Activated naive CD4-positive, alpha-beta T cell (primary cell): ENCODE measurements around the gene HYAL2.

Experiments
- DNase-seq, 4 experiments: peaks; one replicate each; lab custom pipeline; 2025; lab: John Stamatoyannopoulos, UW

Gene HYAL2

GRCh38 chr3:50271314-50271936 lies 51.1 kb downstream of the HYAL2 start:
- no peak for DNase-seq

GRCh38 chr3:50270422-50271224 lies 51.9 kb downstream of the HYAL2 start:
- DNase-seq, result no peak

- DNase-seq, result no peak
Observed at GRCh38 chr3:50269977-50270413, 52.5 kb downstream of the HYAL2 start.

DNA sequence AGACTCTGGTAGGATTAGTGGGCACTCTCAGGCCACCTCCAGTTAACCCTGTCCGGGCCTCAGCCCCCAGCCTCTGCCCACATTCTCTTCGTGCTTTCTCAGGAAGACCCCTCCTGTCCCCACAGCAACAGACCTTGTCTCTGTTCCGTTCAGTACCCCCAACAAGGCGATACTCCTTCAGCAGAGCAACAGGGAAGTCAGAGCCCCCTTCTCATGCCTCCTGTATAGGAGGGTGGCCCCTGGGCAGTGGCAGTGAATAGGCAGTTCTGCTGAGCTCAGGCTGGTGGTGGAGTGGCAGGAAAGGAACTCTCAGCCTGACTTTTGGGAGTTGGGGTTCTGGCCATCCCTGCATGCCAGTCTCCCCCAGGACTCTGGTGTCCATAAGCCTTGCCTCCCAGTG lies 53.1 kb downstream of the HYAL2 start:
- DNase-seq, result no peak

- DNase-seq, result no peak
Observed at GRCh38 chr3:50268703-50269451, 53.7 kb downstream of the HYAL2 start, which contains the start of gene SEMA3B. Gene SEMA3B (plus strand): TSS chr3:50269147. CDS start chr3:50269241, 94 bp downstream.

- DNase-seq, result no peak
Observed at GRCh38 chr3:50268276-50268675, 54.3 kb downstream of the HYAL2 start.
